Activated CD4-positive, alpha-beta T cell treated with anti-CD3 and anti-CD28 coated beads for 36 hours (primary cell): Measurements from ENCODE around the gene HOXB8. TPM values are rescaled to one million over a fixed set of nuclear protein-coding genes. Genes with fewer than 3 reads are reported as not detected.

ENCODE experiments used
- ATAC-seq: fragments of 200-7000 bp; cut with Tn5 transposase; one replicate; pipeline ENCODE4 v1.10.0; 2021; ENCODE audit warnings: mild to moderate bottlenecking, moderate library complexity
- CTCF ChIA-PET: fragments of 350-600 bp; sonication (Branson Sonifier 250); formaldehyde crosslinking; loops from one replicate; lab custom pipeline; 2021; ENCODE audit warnings: antibody characterized with exemption; lab: Charles Lee
- POLR2A ChIA-PET: fragments of 350-600 bp; sonication (Branson Sonifier 250); formaldehyde crosslinking; loops from one replicate; lab custom pipeline; 2021; ENCODE audit warnings: antibody characterized with exemption, inconsistent platforms; lab: Charles Lee
- DNase-seq: peaks from one replicate; pipeline ENCODE4 v3.0.0-alpha.2; 2020
- H3K27ac Mint-ChIP-seq: one replicate; pipeline ENCODE4 v1.8.0; 2021; ENCODE audit warnings: mixed read lengths
- H3K27me3 Mint-ChIP-seq: one replicate; pipeline ENCODE4 v1.8.0; 2021; ENCODE audit warnings: mixed read lengths
- H3K36me3 Mint-ChIP-seq: one replicate; pipeline ENCODE4 v1.8.0; 2021; ENCODE audit warnings: low read depth, mixed read lengths
- H3K4me1 Mint-ChIP-seq: one replicate; pipeline ENCODE4 v1.8.0; 2021; ENCODE audit warnings: mixed read lengths
- H3K4me3 Mint-ChIP-seq: one replicate; pipeline ENCODE4 v1.8.0; 2021; ENCODE audit warnings: mild to moderate bottlenecking, moderate library complexity, mixed read lengths
- H3K9me3 Mint-ChIP-seq: one replicate; pipeline ENCODE4 v1.8.0; 2021; ENCODE audit warnings: low read depth, mixed read lengths
- intact Hi-C, 2 experiments: fragments of 100-400 bp; cut with DNase I in 1 of 2; cut with micrococcal nuclease in 1 of 2; formaldehyde crosslinking; loops; one replicate each; pipeline versions ENCODE4 v1.14.2 to v1.15.1; 2022 to 2024; cut with DNase I, micrococcal nuclease
- total RNA-seq, 2 experiments: library from RNA; stranded (reverse); gene quantifications; one replicate each; pipeline ENCODE4 v1.2.3, GENCODE V29; 2021

Gene HOXB8
- total RNA-seq, 2 experiments from 2014 or later: not detected

DNA sequence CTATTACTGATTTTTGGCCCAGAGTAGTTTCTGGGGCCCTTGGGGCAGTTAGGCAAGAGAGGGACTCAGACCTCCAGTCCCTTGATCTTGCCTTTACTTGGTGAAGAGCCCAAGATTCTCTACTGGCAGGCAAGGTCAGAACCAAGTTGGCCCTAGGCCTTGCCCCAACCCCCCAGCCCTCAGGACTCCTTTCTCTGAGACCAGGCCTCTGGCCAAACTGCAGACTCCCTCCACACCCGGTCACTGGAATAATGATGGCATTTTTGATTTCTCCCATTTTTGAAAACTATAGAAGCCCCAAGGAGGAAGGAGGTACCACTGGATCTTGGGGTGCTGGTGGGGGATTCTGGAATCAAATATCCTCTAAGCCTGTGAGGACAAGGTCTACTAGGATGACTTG is 29.1 kb upstream of the HOXB8 start:
- CTCF ChIA-PET: interaction anchor here (0.6 to 1.5 kb wide), 7 partner anchors 9 to 535 kb away, joined by 3 to 5 read pairs (median 4); no protein-coding TSS in a partner anchor
- intact Hi-C loops: no loop called here

DNA sequence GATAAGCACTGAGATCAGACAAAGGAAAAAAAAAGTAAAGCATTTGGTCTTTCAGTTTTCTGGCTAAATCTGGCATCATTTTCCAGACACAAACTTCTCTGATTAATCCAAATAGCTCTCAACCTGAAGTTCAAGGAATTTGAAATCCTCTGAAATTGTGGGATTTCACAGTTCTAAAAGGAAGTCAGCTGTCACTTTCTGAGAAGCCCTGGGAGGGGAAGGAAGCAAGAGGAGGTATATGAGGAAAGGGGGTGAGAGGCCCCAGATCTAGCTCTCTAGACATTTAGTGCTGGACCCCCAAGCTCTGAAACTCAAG is 28.6 kb upstream of the HOXB8 start:
- CTCF ChIA-PET: interaction anchor here (0.6 to 1.5 kb wide), 6 partner anchors 9 to 442 kb away, joined by 3 to 5 read pairs (median 4); no protein-coding TSS in a partner anchor
- H3K9me3 Mint-ChIP-seq: no peaks in the 10 kb centered on the region

More for the DNA sequence above, 29.1 kb upstream of the HOXB8 start:
- Mint-ChIP-seq H3K9me3 (no peaks in the 10 kb centered on the region), H3K27ac (no peak overlapping the region), H3K4me3 (no peak overlapping the region), H3K27me3 (peaks cover 71% of the 10 kb centered on the region), H3K4me1 (peaks cover 14% of the 10 kb centered on the region), H3K36me3 (no peaks in the 10 kb centered on the region)
- ATAC-seq: no peak
- POLR2A ChIA-PET: no interaction called here
- no peak for DNase-seq

DNA sequence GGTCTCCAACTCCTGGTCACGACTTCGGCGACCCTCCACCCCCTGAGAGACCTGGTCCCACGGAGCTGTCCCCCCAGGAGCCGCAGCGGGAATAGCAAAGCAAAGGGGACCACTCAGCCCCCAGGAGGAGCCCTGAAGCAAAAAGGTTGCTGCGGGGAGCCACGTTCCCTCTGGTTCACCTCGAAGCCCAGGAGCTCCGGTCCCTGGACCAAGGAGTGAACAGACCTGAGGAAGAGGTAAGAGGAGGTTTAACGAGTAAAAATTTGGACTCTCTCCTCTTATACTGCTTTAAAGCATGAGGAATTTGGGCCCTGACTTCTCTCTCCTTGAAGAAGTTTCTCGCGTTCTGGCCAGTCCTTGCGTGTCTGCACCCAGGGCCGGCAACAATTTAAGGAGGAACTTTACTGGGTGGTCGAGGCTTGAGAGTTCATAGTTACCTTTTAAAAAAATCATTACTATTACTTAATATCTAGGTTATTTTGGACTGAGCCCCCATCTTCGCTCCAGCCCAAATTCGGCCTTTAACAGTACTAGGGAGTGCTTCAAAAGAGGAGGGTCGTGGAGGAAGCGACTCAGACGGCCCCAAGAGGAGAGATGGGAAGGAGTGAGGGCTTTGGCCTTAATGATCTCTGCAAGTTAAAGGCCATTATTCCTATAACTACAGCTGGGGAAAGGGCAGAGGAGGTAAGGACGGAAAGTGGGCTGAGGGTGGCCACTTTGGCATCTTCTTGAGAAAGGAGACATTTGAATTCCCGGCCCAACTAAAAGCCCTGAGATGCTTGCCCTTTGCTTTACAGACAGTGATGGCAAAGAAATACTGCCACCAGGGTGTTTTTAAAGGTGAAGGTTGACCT is 28.0 kb upstream of the HOXB8 start:
- ATAC-seq (no peak), DNase-seq (no peak)
- no peaks in the 10 kb centered on the region for H3K9me3 Mint-ChIP-seq
- ChIA-PET POLR2A (no interaction called here), CTCF (interaction anchor here (0.6 to 1.5 kb wide), 6 partner anchors 18 to 442 kb away, joined by 3 to 5 read pairs (median 4); no protein-coding TSS in a partner anchor)
- peaks cover 14% of the 10 kb centered on the region for H3K4me1 Mint-ChIP-seq
- intact Hi-C loops: no loop called here
- H3K27ac Mint-ChIP-seq: no peak overlapping the region
- H3K36me3 Mint-ChIP-seq: no peaks in the 10 kb centered on the region
- no peak overlapping the region for H3K4me3 Mint-ChIP-seq
- H3K27me3 Mint-ChIP-seq: peaks cover 77% of the 10 kb centered on the region

More for the DNA sequence above, 28.6 kb upstream of the HOXB8 start:
- intact Hi-C loops: no loop called here
- Mint-ChIP-seq H3K4me1 (peaks cover 14% of the 10 kb centered on the region), H3K4me3 (no peak overlapping the region), H3K36me3 (no peaks in the 10 kb centered on the region), H3K27me3 (peaks cover 75% of the 10 kb centered on the region), H3K27ac (no peak overlapping the region)
- ATAC-seq (no peak), DNase-seq (no peak)
- POLR2A ChIA-PET: no interaction called here

DNA sequence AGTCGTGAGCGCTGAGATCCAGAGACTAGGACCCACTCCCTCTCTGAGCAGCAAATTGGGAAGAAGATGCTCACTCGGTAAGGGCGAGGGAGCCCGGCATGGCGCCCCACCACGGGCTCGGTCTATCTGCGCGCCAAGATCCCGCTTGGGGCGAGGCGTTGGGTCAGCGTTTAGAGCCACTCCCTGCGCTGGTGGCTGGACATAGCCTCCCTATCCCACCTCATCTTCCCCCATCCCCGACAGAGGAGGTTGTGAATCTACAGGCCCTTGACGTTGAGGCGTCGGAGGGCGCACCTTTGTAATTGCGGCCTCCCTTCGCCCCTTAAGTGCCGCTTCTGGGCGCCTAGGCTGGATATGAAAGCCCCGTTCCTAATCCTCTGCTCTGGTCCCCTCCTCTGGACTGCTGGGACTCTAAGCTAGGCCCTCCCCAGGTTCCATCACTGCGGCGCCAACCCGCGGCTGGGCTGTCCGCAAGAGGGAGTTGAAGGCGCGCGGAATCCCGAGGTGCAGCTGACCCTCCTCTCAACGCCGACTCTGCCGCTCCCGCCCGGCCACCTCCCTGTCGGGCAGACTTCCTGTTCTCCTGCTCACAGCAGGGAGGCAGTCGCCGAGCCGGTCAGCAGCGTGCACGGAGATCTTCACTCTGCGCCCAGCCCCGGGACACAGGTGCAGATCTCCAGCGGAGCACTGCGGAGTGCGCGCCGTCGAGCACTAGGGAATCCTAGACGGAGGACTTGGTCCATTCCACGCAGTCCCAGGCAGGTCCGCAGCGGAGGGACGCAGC is 27.2 kb upstream of the HOXB8 start:
- no peaks in the 10 kb centered on the region for H3K9me3 Mint-ChIP-seq
- POLR2A ChIA-PET: no interaction called here
- H3K4me1 Mint-ChIP-seq: peaks cover 10% of the 10 kb centered on the region
- CTCF ChIA-PET: interaction anchor here (0.6 to 1.0 kb wide), 2 partner anchors 17 to 204 kb away, joined by 3 read pairs; no protein-coding TSS in a partner anchor
- intact Hi-C loops: no loop called here
- DNase-seq (no peak), ATAC-seq (no peak)
- no peaks in the 10 kb centered on the region for H3K36me3 Mint-ChIP-seq
- H3K27ac Mint-ChIP-seq: no peak overlapping the region
- peaks cover 79% of the 10 kb centered on the region for H3K27me3 Mint-ChIP-seq
- no peak overlapping the region for H3K4me3 Mint-ChIP-seq

DNA sequence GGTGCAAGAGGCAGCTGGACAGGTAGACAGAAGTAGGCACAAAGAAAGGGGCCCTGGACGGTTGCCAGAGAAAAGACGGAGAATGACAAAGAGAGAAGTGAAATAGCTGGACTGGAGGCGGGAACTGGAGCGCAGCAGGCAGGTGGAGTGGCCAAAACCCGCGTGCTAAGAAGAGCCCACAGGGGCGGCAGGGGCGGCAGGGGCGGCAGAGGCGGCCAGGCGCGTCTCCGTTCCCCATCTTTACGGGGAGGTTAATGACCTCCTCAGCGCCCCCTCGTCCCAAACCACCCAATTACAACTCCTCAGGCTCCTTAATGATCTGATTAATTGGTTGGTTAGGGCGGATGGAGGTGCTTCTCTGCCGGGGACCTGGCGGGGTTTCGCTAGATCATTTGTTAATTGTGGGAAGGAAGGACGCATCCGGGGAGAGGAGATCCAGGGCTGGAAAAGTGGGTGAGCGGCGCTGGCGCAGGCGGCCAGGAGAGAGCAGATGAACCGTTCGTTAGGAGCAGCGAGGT is 26.5 kb upstream of the HOXB8 start:
- no peaks in the 10 kb centered on the region for H3K36me3 Mint-ChIP-seq
- no peak overlapping the region for H3K27ac Mint-ChIP-seq
- no peak for ATAC-seq
- H3K4me3 Mint-ChIP-seq: no peak overlapping the region
- intact Hi-C loops: no loop called here
- POLR2A ChIA-PET: no interaction called here
- H3K4me1 Mint-ChIP-seq: peaks cover 5% of the 10 kb centered on the region
- peaks cover 80% of the 10 kb centered on the region for H3K27me3 Mint-ChIP-seq
- no peak for DNase-seq
- no peaks in the 10 kb centered on the region for H3K9me3 Mint-ChIP-seq
- CTCF ChIA-PET: interaction anchor here (0.6 to 2.0 kb wide), 5 partner anchors 12 to 204 kb away, joined by 3 to 9 read pairs (median 3); no protein-coding TSS in a partner anchor

DNA sequence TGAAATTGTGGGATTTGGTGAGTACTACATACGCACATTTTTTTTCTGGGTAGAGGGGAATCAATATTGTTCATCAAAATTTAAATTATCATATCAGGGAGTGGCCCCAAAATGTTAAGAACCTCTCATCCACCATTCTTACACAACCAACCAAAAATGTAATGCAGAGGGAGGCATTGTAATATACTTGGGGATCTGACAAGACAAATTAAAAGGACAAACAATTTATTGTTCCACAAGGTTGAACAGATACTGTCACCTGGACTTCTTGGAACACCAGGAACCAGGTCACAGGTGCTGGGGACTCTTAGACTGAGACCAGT is 25.7 kb upstream of the HOXB8 start:
- DNase-seq (no peak), ATAC-seq (no peak)
- H3K9me3 Mint-ChIP-seq: no peaks in the 10 kb centered on the region
- H3K4me3 Mint-ChIP-seq: no peak overlapping the region
- peak overlapping the region; percentile 4 for H3K27ac Mint-ChIP-seq
- intact Hi-C loops: no loop called here
- POLR2A ChIA-PET: no interaction called here
- CTCF ChIA-PET: interaction anchor here (0.6 to 2.0 kb wide), 8 partner anchors 22 to 614 kb away, joined by 3 to 9 read pairs (median 4); no protein-coding TSS in a partner anchor
- peaks cover 5% of the 10 kb centered on the region for H3K4me1 Mint-ChIP-seq
- H3K27me3 Mint-ChIP-seq: peaks cover 84% of the 10 kb centered on the region
- H3K36me3 Mint-ChIP-seq: no peaks in the 10 kb centered on the region

DNA sequence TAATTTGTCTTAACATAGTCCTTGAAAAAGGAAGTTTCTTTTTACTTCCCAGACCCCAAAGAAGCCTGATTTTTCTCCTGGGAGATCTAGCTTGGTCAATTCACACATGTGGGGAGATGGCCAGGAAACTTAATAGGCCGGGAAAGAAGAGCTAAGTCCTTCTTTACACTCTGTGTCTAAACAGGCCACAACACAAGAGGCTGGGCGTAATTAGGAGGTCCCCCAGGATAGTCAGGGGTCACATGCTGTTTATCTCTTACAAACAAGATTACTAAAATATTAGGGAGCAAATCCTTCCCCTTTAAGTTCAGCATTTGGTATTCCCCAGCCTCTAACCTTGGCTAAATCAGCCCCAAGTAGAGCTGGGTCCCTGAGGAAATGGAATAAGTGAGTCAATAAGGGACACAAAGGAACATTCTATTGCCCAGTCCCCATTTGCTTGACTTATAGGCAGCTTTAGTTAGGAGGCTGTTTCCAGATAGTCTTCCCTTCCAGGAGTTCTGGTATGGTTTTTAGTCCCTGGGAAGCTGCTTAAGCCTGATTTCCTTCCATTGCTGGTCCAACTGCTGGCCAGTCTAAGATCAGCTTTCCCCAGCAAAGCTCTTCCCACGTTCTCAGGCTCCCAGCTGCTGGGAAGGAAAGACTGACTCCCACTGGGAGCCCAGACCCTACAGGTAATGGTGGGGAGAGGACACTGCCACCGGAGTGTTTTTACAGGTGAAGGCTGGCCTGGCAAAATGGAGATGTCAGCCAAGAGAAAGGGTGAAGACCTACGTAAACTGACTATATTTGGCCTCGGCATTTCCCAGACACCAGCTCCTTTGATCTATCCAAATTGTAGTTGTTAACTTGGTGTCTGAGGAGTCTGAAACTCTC is 25.1 kb upstream of the HOXB8 start:
- H3K27ac Mint-ChIP-seq: peak overlapping the region; percentile 4
- no peaks in the 10 kb centered on the region for H3K36me3 Mint-ChIP-seq
- ChIA-PET POLR2A (no interaction called here), CTCF (interaction anchor here (0.7 to 2.0 kb wide), 12 partner anchors 14 to 613 kb away, joined by 3 to 9 read pairs (median 4); partner anchors contain the start of gene HOXB9)
- H3K27me3 Mint-ChIP-seq: peaks cover 84% of the 10 kb centered on the region
- DNase-seq (no peak), ATAC-seq (no peak)
- intact Hi-C loops: no loop called here
- H3K9me3 Mint-ChIP-seq: no peaks in the 10 kb centered on the region
- peaks cover 3% of the 10 kb centered on the region for H3K4me1 Mint-ChIP-seq
- no peak overlapping the region for H3K4me3 Mint-ChIP-seq

DNA sequence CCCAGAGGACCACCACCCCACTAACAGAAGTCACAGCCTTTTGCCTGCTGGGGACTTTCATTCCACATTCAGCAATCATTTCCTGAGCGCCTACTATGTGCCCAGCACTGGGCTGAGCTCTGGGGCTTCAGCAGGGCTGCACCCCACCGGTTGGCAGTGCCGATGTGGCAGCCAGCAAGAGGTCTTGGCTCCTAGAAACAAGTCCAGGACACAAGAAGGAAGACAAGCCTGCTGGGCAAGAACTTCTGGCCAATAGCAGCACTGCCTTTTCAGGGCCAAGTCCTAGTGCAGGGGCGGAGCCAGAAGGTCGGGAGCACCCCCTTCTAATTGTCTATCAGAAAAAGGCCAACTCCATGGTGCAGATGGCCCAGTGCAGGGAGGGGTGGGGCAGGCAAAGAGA is 24.0 kb upstream of the HOXB8 start:
- Mint-ChIP-seq H3K4me3 (no peak overlapping the region), H3K36me3 (no peaks in the 10 kb centered on the region), H3K27me3 (peaks cover 85% of the 10 kb centered on the region), H3K27ac (no peak overlapping the region), H3K4me1 (peaks cover 3% of the 10 kb centered on the region), H3K9me3 (no peaks in the 10 kb centered on the region)
- ATAC-seq (no peak), DNase-seq (no peak)
- CTCF ChIA-PET: interaction anchor here (0.7 to 1.9 kb wide), 3 partner anchors 13 to 599 kb away, joined by 3 to 5 read pairs (median 5); partner anchors contain the start of gene HOXB9
- POLR2A ChIA-PET: interaction anchor here (0.7 kb wide), 1 partner anchor 146 kb away, joined by 3 read pairs; no protein-coding TSS in a partner anchor
- intact Hi-C loops: no loop called here

DNA sequence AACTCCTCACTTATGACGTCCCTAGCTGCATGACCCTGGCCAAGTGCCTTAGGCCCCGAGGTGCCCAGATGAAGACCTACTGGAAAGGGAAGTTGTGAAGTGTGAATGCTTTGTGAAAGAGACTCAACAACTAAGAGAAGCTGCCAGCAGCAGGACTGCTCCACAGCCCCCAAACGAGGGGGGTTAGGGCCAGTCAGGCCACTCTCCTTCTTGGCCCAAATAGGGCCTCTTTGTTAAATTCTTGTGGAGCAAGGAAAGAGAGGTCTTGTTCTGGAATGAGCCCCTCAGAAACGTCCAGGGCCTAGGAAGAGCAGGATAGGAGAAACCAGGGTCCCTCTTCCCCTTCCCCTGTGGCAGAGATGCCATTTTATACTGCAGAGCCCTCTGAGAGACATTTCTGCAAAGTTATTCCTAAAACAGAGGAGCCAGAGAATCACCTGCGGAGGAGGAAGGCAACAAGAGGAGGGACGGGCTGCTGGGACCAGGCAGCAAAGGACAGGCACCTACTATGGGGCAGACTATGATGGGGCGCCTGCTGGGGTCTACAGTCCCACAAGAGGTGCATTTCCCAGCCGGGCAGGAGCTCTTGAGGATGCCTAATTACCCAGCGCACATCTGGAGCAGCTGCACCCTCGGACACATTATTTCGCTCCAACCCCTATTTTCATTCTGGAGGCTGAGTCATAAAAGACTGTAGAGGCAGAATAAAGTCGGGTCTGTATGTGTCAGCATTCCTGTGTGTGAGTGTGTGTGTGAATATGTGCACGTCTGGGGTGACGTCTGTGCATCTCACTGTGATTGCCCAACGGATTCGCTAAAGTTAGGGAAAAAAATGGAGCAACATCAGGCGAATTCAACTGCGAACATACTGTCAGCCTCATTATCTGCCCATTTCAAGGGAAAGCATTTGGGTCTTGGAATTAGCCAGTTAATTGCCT is 22.5 kb upstream of the HOXB8 start:
- POLR2A ChIA-PET: no interaction called here
- intact Hi-C loops: no loop called here
- H3K27me3 Mint-ChIP-seq: peaks cover 80% of the 10 kb centered on the region

More for the DNA sequence above, 22.5 kb upstream of the HOXB8 start:
- no peak overlapping the region for H3K4me3 Mint-ChIP-seq
- no peak for DNase-seq
- no peak for ATAC-seq
- H3K36me3 Mint-ChIP-seq: no peaks in the 10 kb centered on the region
- H3K27ac Mint-ChIP-seq: no peak overlapping the region
- CTCF ChIA-PET: interaction anchor here (0.6 to 3.5 kb wide), 18 partner anchors 12 to 333 kb away, joined by 3 to 32 read pairs (median 5); partner anchors contain the start of genes HOXB8, HOXB9 and PRAC2
- H3K9me3 Mint-ChIP-seq: no peaks in the 10 kb centered on the region
- peaks cover 3% of the 10 kb centered on the region for H3K4me1 Mint-ChIP-seq
